ENCODE data around the gene FERD3L.

FERD3L gene

DNA sequence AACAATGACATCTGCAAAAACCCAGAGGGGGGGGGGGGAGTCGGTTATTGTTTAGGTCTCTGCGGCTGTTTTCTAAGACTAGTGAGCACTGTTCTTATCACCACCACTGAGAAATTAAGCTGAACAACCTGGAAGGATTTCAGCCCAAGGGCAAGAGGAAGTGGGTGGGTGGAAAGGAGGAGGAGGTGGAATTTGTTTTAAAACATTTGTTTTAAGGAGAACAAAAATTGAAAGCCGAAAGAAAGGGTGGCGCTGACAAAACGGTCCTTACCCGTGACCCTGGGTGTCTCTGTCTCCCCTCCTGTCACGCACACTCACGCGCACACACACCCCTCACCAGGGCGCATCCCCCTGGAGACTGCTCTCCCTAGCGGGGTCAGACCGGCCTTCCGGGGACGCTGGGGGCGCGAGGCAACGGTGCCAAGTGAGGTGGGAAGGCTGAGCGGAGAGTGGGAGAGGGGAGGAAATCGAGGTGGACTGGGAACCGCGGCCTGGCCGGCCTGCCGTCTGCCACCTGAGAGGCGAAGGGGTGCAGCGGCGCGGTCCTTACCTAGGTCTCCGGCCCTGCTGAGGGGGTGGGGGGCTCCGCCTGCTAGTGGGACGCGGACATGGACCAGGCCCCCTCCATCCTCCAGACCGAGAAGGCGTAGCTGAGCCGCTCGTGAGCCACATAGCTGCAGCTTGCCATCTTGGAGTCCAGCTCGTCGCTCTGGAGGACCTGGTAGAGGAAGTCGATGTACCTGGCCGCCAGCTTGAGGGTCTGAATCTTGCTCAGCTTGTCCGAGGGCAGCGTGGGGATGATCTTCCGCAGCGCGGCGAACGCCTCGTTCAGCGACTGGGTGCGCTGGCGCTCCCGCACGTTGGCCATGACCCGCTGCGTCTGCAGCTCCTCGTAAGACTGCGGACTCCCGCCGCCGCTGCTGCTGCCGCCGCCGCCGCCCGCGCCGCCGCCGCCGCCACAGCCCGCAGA, 28.8 kb downstream of the FERD3L start:
- no peak for DNase-seq

DNA sequence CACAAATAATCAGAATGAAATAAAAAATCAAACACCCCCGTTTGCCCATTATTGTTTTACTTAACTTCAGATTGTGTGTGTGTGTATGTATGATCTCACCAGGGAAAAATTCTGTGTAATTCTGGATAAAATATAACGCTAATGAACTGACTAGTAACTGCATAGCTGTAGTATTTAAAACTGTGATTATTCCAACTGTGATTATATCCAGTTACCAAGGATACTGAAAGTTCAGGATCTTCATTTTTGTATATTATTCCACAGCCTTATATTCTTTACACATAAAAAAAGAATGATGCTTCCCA, 30.7 kb downstream of the FERD3L start:
- DNase-seq: no peak

DNA sequence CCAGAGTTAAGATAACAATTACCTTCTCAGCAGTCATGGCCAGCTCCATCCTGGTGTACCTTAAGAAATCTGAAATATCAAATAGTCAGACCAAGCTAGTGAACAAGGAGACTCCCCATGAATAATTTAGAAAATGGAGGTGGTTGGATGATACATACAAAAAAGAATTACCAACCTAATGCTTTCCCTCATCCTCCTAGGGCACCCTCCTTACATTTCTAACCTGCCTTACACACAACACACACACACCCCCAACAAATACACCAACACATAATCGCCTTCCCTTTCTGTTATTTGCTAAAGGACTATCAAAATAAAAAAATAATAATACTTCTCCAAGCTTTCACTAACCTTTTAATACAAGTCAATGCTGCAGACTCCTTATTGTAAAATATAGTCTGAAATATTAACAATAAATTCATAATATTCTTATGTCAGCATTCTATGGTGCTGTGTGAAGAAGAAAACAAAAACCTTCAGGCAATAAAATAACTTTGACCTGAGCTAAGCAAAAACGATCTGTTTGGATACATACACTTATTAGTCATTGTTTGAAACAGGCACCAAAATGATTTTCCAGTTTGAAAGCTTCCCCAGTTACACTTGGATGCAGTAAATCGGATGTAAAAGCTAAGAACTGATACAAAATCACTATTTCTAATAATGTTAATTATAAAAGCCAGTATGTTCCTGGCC, 31.2 kb downstream of the FERD3L start:
- DNase-seq: no peak

DNA sequence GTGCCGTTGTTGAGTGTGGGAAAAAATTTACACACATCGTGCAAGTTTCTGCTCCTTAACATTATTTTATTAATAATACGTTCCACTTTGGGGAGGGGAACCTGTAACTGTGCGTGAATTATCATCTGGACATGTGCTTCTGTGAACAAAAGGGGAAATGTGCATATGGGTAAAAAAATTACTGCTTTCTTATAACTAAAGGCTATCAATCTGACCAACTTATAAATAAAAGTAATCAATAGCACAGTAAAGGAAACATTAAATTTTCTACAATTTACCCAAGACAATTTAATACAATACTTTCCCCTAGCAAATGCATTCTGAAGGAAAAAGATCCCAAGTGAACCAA, 32.2 kb downstream of the FERD3L start:
- no peak for DNase-seq

DNA sequence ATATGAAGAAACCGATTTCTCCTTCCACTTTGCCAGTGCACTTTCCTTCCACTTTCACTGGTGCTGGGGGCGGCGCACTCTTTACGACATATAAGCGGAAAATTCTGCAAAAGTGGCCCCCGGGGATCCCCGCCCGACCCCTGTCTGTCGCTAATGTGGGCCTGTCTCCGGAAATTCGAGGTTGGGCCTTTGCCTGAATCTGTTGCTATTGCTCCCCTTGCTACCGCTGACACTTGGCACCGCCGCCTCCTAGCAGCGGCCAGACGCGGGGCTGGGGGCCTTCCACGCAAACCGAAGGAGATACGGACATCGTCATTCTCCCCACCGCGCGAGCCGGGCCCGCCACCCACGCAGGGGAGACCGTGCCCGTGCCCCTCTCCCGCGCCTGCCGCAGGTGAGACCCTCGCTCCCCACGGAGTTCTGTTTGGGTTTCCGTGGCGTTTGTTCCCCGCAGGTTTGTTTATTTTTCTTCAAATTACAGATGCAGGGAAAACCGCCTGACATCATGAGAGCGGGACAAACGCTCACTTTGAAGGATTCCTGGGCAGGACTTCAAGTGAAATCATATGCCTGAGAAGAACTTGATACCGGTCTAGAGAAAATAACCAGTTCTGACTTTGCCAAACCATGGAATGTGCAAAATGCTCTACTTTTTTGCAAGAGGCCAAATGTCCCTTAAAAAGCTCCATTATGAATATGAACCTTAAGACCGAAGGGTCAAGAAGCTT, 32.8 kb downstream of the FERD3L start:
- DNase-seq: no peak

DNA sequence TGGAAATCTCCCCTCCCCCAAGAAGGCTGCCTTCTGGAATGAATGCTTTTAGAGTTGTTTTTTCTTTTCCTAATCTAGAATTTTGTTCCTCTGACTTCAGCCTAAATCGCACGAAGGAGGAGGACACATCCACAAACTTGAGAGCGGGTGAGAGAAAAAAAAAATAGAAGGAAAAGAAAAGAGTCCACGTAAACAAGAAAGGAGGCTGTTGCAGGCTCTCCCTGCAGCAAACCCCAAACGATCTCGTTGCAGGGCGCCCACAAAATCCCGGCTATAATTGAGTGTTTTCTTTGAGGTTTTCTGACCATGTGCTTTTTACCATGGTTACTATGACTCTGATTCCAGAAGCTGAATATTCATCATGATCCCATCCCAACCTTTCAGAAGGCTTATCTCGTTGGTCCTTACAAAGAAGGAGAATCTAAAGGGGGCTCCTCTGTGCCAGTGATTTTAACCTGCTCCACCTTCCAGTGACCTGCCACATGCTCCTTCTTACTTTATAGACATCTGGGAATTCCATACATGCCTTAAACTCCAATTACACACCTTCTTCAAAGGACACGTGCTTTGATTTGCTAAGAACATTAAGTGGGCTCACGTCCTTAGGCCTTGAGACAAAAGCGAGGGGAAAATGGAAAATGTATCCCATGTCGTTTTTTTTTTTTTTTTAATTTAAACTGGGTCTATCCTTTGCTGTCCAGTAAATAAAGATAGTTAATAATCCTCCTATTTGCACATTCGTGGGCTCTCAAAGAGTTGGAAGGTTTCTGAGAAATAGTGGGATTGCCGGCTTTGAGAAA, 33.5 kb downstream of the FERD3L start:
- DNase-seq: no peak

DNA sequence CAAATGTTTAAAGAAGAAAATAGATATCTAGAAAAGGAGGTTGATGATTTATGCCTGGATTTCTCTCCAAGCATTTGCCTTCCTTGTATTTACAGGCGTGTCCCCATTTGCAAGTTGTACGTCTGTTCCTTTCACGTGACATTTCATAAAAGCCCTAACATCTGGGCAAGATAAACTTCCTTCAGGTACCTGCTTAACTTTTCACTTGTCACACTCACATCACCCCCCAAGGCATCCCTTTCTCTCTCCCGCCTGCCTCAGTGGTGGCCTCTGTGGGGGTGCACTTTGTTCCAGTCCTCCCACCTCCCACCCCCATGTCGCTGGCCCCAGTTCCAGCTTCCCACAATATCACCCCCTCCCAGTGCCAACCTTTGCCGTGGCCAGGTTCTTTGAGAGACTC, 34.4 kb downstream of the FERD3L start:
- no peak for DNase-seq

DNA sequence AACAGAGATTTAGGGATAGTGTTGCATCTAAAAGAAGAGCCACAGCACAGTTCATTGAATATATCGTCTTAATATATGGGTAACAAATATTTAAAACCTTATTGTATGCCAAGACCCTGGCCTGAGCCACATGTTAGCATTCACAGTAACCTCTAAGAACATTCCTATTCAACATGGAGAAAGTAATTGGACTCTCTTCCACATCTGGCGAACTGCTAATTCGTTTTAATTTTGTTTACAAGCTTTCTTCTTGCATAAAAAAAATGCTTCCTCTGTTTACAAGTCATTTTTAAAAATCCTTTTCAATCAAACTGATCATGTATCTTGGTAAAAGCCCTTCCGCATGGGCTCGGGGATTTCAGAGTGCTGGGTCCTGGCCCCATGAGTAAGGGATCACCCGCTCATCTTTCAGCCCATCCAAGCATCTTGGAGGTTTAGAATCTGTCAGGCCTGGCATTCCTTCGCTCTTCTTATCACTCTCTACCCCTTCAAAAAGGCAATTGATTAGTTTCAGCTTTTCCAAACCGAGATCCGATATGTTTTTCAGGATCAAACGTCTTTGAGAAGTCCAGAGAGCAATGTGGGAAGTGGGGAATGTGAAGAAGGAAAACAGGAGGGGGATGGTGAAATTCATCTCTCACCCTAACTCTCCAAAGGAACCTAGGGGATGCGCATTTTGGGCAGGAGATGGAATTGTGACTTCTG, 35.0 kb downstream of the FERD3L start:
- DNase-seq: no peak

DNA sequence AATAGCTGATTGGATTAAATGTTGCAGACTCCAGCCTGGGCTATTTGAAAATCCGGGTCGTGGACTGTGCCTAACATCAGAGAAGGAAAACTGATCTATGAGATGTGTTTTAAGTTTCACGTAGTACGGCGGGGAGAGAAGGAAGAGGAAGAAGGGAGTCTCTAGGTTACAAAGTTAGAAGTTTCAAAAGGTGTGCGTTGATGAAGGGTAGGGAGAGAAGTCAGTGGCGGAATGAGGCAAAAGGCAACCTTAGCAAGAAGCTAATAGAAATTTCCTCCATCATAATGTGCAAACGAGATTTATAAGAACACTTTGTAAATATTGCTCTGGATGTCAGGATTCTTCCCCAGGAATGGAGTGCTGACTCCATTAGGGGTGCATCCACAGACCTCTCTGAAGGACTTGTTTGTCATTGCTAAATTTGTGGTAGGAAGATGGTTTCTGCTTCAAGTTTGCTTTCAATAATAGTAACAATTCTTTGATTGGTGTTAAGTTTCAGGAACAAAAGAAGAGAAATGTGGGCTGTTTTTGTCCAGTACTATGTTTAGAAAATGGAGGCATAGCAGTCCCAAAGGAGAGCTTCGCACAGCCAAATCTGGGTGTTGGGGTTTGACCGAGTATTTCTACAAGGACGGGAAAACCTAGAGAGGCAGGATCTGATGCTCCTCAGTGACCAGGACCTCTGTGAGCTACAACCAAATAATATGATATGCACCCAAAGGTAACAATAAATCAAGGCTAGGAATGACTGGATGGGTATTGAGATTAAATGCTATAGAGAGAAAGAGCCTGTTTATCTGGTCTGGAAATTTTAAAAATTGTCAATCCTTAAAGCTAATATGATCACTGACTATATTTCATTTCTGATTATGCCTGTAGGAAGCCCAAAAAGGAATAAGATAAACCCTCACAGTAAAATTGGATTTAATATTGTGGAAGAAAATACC, 35.9 kb downstream of the FERD3L start:
- DNase-seq: no peak

DNA sequence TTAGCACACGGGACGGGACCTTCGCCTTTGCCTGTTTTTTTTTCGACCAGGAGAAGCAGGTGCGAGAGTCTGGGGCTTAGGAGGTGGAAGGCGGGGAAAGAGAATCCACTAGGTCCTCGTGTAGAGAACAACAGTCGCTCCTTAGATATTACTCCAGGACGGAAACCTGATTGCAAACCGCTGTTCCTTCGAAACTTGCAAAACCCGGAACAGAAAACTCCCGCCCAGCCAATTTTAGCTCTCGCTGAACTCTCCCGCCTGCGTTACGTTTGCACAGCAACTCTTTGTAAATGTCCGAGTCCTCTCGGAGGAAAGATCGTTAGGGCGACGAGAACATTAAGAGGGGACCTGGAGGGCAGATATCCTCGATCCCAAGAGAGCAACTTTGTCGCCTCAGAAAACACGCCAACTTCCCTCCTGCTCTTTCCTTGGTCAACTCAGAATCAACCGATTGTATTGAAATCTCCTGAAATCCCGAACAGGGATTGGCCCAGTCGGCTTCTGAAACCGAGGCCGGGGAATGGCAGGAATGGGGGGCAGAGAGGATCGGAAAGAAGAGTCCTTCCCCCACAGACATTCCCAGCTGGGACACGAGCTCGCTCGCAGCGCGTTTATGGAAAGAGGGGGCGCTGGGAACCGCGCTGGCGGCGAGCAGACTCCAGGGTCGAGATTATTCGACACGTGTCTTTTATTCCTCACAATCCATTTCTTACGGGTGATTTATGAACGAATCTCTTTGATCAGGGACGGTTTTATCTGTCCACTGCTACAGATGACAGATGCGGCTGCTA, 37.7 kb downstream of the FERD3L start:
- no peak for DNase-seq

DNA sequence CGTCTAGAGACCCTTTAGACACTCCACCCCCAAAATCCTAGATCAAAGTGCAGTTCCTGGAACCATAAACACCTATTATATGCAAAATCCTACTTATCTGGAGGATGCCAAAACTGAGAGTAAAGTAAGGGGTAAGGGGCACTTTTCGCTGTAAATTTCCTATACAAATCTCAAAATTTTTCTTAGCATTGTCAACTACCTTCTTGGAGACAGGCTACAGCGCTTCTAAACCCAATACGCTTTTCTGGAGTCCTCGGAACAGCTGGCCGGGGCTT, 38.2 kb downstream of the FERD3L start:
- DNase-seq: no peak

DNA sequence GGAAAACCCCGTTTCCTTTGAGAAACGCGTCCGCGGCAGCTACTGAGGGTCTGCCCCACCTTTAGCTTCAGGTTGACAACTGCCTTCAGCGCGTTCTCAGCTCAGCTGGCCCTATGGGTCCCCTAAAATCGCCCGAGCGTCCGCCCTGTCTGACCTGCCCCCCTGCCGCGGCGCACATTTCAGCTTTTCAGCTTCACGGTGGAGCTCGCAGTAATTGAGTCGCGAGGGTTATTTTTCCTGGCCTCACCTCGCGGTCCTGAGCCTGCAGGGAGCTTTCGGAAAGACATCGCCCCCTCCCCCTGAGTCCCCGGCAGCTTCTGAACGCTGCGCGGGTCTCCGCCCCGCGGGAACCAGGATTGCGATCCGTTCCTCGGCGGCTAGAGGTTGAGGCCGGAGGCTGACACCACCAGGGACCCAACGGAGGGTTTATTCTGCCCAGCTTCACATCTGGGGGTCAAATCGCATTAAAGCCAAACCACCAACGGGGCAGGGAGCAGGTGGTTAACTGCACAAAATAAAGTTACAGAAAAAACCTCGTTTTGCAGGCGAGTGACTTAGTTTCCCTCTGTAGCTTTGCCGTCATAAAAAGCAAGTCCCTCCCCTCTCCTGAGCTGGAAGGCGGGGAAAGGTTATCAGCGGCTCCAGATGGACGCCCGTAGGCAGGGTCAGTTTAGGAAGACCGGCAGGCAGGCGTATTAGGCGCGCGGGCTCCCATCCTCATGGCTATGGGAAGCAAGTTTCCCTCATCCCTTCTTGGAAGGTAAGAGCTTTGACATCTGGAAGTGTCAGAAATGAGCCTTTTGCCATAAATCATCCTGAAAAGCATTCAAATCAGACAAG, 38.8 kb downstream of the FERD3L start:
- DNase-seq: no peak

DNA sequence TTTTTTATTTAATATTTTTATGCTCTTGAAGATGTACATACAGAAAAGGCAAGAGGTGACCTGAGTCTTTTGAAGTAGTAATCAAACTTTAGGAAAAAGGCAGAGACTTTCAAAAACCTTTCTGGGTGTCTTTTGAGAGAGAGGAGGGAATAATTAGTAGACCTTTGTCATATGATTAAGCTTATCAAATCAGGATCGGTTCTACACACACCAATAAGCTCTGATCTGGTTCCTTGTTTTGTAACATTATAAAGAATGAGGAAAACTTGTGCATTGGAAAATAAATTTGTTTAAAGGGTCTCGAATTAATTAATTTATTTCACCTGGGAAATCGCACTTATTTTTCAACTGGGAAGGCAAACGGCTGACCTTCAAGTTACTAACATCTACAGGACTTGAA, 39.7 kb downstream of the FERD3L start:
- no peak for DNase-seq

DNA sequence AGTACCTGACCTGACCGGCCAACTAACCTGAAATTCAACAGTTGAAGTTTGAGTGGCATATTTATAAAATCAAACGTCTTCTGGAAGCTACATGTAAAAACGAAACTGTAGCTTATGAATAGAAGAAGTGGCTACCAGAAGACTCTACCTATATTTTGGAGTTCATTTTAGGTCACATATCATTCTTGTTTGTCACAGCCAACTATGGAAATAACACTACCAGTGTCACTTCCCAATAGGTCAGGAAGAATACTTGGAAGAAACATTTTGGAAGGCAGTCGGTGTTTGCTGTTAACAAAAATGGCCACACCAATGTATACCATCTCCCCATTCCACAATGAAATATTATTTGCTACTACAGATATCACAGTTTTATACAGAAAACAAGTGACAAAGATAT, 40.4 kb downstream of the FERD3L start:
- no peak for DNase-seq

DNA sequence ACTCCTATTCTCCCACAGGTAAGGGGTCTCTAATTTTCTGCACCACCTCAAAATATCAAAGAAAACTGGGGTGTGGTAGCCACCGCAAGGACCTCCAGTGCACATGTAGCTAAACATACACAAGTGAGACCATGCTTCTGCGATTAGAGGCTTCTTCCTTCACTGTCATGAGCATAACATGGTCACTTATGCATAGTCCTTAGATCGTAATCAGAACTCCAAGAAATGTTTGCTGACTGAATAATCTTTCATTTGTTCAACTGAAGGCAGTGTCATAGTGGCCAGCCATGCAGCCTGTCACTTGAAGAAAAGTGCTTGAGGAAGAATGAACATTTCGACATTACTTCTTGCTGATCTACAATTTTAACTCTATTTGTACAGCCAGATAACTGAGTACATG, 42.3 kb downstream of the FERD3L start:
- DNase-seq: no peak

DNA sequence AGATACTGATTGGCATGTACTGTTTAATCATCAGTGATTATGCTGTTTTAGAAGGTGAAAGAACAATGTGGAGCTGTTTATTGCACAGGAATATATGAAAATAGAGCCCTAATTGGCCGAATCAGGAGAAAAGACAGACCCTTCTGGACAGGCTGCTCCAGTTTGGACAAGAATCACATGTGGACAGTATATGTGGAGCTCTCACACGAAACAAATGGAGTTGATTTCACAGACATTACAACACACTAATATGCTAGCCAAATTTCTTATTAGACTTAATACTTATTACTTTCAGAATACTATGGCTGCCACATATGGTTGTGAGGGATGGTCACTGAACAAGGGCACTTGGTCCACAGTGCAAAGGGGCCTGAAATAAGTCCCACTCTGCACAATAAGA, 43.3 kb downstream of the FERD3L start:
- no peak for DNase-seq

DNA sequence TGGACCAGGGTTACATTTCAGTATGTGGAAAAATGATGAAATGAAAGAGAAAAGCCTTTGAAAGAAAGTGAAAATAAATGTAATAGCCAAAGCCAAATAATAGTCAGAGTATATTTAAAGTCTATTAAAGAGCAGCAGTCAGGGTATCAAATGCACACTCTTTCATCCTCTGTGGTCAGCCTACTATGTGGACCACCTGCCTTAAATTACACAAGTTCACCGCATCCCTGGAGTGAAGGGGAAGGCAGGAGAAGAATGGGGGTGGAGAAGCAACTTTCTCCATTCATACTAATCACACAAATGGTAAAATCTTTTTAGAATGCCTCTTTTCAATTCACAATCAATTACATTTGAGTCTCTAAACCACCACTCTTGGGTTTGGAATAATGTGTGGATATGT, 43.7 kb downstream of the FERD3L start:
- no peak for DNase-seq

DNA sequence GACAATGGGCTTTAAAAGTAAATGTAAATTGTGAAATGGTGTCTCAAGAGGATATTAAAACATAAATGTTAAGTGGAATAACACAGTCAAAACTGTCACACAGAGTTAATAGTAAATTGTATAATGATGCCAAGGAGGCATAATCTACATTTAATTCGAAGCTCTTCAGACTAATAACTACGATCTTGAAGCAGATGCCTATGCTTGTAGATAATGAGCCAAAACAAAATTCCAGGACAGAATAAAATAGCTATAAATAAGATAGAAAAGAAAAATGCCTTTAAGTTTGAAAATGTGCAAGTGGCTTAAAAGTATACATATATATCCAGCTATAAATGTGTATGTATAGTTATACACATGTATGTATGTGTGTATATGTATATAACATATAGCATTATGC, 45.3 kb downstream of the FERD3L start:
- DNase-seq: no peak

DNA sequence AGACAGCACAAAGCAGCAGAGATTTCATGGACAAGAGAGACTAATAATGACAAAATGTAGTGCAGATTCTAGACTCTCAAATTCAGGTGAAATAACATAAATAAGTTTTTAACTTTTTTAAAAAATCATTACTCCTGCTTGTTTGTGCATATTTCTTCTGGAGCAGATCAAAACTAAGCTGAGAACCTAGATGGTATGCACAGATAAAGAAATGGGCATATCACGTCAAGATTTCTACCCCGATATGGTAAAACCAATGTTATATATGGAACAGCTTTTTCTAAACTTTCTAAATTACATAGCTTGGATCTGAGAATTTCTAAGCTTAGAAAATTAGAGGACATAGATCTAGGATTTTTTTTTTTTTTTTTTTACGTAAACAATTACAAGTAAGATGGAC, 46.0 kb downstream of the FERD3L start:
- no peak for DNase-seq

DNA sequence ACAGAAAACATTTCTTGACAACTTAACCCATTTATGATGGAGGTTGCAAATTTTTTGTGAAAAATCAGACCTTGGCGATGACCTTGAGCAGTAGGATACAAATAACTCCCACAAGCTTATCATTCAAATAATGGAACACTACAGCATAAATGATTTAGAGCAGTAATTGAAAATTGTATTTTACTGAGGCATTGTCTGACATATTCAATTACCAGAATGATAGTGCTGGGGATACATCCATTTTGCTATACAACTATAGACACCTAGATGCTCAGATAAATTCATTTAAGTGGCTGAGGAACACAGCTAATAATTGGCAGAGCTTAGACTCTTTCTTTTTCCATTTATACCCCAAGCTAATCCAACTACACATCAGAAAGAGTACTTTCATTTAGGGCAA, 46.7 kb downstream of the FERD3L start:
- DNase-seq: no peak
